Esophagus (tissue), 2 donors: Measurements from ENCODE around the gene GABRR1. TPM values are rescaled to one million over a fixed set of nuclear protein-coding genes. Genes with fewer than 3 reads are reported as not detected.
"Not testable (repeated sequence)": the region's sequence is repeated elsewhere in the genome, so short reads cannot be mapped to it uniquely, and the experiment has no call there.

ENCODE experiments used
- H3K27ac ChIP-seq, 2 donors: one replicate each; pipeline ENCODE4 v1.5.1; 2013; ENCODE audit warnings: low read depth in 2 of 2, mild to moderate bottlenecking in 2 of 2, inconsistent platforms in 1 of 2, low read length in 1 of 2, moderate library complexity in 1 of 2
- H3K27me3 ChIP-seq, 2 donors: one replicate each; pipeline ENCODE4 v1.6.1; 2013; ENCODE audit warnings: low read length in 2 of 2, control low read depth in 1 of 2, mild to moderate bottlenecking in 1 of 2; ENCODE audit not compliant: insufficient read depth in 2 of 2, control insufficient read depth in 1 of 2
- H3K36me3 ChIP-seq, 2 donors: one replicate each; pipeline ENCODE4 v1.6.1; 2013; ENCODE audit warnings: low read length in 1 of 2; ENCODE audit not compliant: control insufficient read depth in 2 of 2, insufficient read depth in 2 of 2
- H3K4me1 ChIP-seq, 2 donors: one replicate each; pipeline ENCODE4 v1.6.1; 2013; ENCODE audit warnings: low read length in 1 of 2; ENCODE audit not compliant: control insufficient read depth in 2 of 2, insufficient read depth in 2 of 2
- H3K4me3 ChIP-seq, 2 donors: one replicate each; pipeline ENCODE4 v1.5.1; 2013; ENCODE audit warnings: low read length in 2 of 2, mild to moderate bottlenecking in 2 of 2, low read depth in 1 of 2, moderate library complexity in 1 of 2
- H3K9me3 ChIP-seq, 2 donors: one replicate each; pipeline ENCODE4 v1.6.1; 2013; ENCODE audit warnings: mild to moderate bottlenecking in 2 of 2, low read depth in 1 of 2, low read length in 1 of 2, moderate library complexity in 1 of 2; ENCODE audit not compliant: control insufficient read depth in 2 of 2, insufficient read depth in 1 of 2
- WGBS, 2 donors: extraction: QIAGEN DNeasy Blood & Tissue Kit; methylation state at CpG; one replicate each; pipeline ENCODE4 v1.1.7; 2013; 5-methylcytosine and 5-hydroxymethylcytosine counted together
- polyA plus RNA-seq, 2 donors: library from polyadenylated mRNA; stranded (reverse); fragments of 200-250 nt; gene quantifications; one replicate each; pipeline ENCODE4 v1.2.3, GENCODE V29; 2013
- donor health status: healthy with polysubstance abuse.
- donor health status: Bipolar disorder and iron deficiency.

Gene GABRR1
- polyA plus RNA-seq, 2 donors, result 0.20 to 0.22 TPM

- no peaks in the 10 kb centered on the region for H3K9me3 ChIP-seq
- H3K36me3 ChIP-seq, result no peaks in the 10 kb centered on the region
- H3K27ac ChIP-seq, result no peak overlapping the region
- H3K4me3 ChIP-seq, result no peak overlapping the region
- H3K27me3 ChIP-seq, result no peaks in the 10 kb centered on the region
- H3K4me1 ChIP-seq, result no peaks in the 10 kb centered on the region
- WGBS, 2 donors, result 94 to 95% methylated on average over 10 of the region's 10 CpGs
Observed at GRCh38 chr6:89251976-89252375, 34.8 kb upstream of the GABRR1 start.

DNA sequence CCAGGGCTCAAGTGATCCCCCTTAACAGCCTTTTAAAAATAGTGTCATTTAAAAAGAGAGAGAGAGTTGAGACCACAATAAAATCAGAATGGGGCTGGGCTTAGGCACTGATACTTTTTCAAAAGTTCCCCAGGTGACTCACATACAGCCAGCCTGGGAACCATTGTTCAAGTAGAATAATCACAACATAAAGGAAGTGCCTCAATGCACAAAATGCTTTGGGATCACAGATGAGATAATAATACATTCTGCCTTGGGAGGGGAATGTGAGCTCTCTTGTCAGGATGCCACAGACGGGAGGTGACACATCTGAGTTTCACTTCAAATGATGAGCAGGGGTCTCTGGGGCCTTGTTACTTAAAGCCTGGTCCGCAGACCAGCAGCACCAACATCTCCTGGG is 34.0 kb upstream of the GABRR1 start:
- WGBS, 2 donors, result 67 to 75% methylated on average over 2 of the region's 2 CpGs
- no peak overlapping the region for H3K4me3 ChIP-seq
- H3K4me1 ChIP-seq, result no peaks in the 10 kb centered on the region
- no peak overlapping the region for H3K27ac ChIP-seq
- H3K9me3 ChIP-seq, result no peaks in the 10 kb centered on the region
- no peaks in the 10 kb centered on the region for H3K36me3 ChIP-seq
- H3K27me3 ChIP-seq, result no peaks in the 10 kb centered on the region

DNA sequence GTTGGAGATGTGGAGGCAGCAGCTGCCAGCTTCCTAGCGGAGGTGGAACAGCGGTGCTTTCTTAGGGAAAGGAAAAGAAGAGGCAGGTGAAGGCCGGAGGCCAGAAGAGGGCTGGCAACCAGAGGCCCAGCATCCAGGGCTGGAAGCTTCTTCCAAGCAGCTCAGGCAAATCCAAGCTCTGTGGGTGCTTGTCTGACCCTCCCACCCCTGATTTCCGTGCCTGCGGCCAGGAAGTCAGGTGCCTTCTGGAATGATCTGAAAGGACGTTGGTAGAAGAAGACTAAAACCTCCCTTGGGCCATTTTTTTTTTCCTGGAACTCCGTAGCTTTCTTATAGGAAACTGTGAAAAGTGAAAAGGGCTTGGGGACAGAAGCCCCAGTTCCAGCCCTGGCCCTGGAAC is 33.1 kb upstream of the GABRR1 start:
- WGBS, 2 donors, result 79 to 84% methylated on average over 7 of the region's 7 CpGs
- no peaks in the 10 kb centered on the region for H3K4me1 ChIP-seq
- no peaks in the 10 kb centered on the region for H3K9me3 ChIP-seq
- H3K27me3 ChIP-seq, result no peaks in the 10 kb centered on the region
- H3K27ac ChIP-seq, result no peak overlapping the region
- H3K36me3 ChIP-seq, result no peaks in the 10 kb centered on the region
- no peak overlapping the region for H3K4me3 ChIP-seq

DNA sequence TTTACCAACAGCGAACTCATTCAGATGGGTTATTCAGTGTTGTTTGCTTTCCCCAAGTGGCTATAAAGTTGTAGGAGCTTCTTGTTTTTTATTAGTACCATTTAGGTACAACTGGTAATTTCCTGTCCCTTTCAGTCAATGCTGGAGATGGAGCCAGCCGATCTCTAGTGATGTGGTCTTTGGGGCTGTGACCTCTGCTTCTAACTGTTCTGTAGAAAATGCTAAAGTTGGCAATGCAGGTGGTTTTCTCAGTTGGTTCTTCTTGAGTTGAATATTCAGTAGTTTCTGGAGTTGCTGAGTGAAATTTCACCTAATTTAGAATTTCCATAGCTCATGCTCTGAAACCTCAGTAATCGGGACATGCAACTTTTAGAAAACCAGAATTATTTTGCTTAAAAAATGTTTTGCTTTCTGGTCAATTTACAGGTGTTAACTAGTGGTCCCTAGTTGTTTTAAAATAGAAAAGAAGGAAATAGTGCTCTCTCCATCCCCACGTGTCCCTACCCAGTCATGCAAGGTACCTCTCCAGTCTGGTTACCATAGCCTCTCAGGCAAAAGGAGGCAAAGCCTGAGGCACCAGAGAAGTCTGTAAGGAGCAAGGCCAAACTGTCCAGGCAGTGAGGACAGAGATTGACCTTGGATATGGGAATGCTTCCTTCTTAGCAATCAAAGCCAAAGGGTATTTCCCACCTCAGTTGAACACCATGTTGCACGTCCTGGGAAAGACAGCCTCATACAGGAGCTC is 27.3 kb upstream of the GABRR1 start:
- no peaks in the 10 kb centered on the region for H3K27me3 ChIP-seq
- H3K9me3 ChIP-seq, result no peaks in the 10 kb centered on the region
- 74 to 76% methylated on average over 5 of the region's 5 CpGs for WGBS, 2 donors
- H3K4me3 ChIP-seq, result no peak overlapping the region
- no peaks in the 10 kb centered on the region for H3K36me3 ChIP-seq
- H3K4me1 ChIP-seq, result no peaks in the 10 kb centered on the region
- H3K27ac ChIP-seq, result no peak overlapping the region

- Histone ChIP-seq H3K36me3 (no peaks in the 10 kb centered on the region), H3K4me1 (no peaks in the 10 kb centered on the region), H3K27me3 (no peaks in the 10 kb centered on the region), H3K27ac (no peak overlapping the region), H3K9me3 (no peaks in the 10 kb centered on the region), H3K4me3 (no peak overlapping the region)
- WGBS, 2 donors, result 38% methylated on average over 1 of the region's 1 CpG
Observed at GRCh38 chr6:89243331-89243629, 26.1 kb upstream of the GABRR1 start.

DNA sequence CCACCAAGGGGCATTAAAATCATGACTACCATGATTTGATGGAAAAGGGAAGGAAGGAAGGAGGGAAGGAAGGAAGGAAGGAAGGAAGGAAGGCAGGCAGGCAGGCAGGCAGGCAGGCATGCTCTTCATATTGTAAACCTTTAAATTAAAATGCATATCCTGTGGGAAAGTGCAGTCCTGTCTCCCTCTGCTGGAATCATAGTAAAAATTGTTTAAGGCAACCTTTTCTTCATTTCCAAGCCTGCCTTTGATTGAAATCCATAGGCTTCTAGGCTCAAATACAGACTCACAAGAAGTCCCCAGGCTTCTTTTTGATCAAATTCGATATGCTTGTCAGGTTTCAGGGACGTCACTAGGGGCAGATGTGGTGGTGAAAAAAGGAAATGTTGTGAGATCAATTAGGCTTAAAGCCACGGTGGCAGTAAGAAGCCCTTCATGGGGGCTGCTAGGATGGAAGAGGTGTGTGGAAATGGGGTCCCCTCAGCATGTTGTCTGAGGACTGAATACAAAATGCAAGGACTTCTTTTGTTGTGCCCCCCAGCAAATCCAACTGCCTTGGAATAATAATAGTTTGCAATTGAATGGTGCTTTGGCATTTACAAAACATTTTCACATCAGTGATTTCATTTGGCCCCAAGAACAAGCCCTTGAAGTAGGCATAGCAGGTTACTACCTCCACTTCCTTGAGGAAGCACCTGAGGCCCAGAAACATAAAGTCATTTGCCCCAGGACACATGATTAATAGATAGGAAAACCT is 25.6 kb upstream of the GABRR1 start:
- Histone ChIP-seq H3K36me3 (no peaks in the 10 kb centered on the region), H3K4me1 (no peaks in the 10 kb centered on the region), H3K27me3 (no peaks in the 10 kb centered on the region), H3K9me3 (no peaks in the 10 kb centered on the region), H3K27ac (no peak overlapping the region), H3K4me3 (no peak overlapping the region)
- WGBS, 2 donors, result 16 to 19% methylated on average over 3 of the region's 3 CpGs

DNA sequence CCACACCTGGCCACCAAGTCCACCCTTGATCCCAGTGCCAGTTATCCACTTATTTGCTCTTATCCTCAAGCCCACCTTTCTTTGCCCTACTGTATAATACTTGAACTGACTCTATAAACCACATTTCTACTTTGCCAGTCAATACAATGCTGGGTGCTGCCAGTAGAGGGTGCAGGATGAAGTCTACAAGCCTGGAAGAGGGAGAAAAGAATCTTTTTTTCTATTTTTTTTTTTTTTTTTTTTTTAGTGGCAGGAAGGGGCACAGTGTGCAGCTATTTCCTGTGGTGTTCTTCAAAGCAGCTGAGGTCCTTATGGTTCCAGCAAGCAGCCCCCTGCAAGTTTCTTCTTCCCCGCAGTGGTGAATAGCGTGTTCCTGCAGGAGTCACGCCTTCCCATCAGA is 22.2 kb upstream of the GABRR1 start:
- no peaks in the 10 kb centered on the region for H3K36me3 ChIP-seq
- 83 to 86% methylated on average over 3 of the region's 3 CpGs for whole genome bisulfite sequencing, 2 donors
- H3K27ac ChIP-seq, result no peak overlapping the region
- H3K9me3 ChIP-seq, result no peaks in the 10 kb centered on the region
- no peaks in the 10 kb centered on the region for H3K4me1 ChIP-seq
- no peaks in the 10 kb centered on the region for H3K27me3 ChIP-seq
- H3K4me3 ChIP-seq, result no peak overlapping the region

- no peak overlapping the region for H3K27ac ChIP-seq
- H3K36me3 ChIP-seq, result no peaks in the 10 kb centered on the region
- no peaks in the 10 kb centered on the region for H3K9me3 ChIP-seq
- H3K4me3 ChIP-seq, result no peak overlapping the region
- no peaks in the 10 kb centered on the region for H3K27me3 ChIP-seq
- H3K4me1 ChIP-seq, result no peaks in the 10 kb centered on the region
Observed at GRCh38 chr6:89237158-89237557, 20.0 kb upstream of the GABRR1 start.

DNA sequence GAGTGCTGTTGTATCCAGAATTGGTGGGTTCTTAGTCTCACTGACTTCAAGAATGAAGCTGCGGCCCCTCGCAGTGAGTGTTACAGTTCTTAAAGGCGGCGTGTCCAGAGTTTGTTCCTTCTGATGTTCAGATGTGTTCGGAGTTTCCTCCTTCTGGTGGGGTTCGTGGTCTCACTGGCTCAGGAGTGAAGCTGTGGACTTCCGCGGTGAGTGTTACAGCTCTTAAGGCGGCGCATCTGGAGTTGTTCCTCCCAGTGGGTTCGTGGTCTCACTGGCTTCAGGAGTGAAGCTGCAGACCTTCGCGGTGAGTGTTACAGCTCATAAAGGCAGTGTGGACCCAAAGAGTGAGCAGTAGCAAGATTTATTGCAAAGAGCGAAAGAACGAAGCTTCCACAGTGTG is 16.4 kb upstream of the GABRR1 start:
- H3K36me3 ChIP-seq, H3K4me3 ChIP-seq, H3K27me3 ChIP-seq, H3K4me1 ChIP-seq, H3K27ac ChIP-seq, H3K9me3 ChIP-seq: not testable (repeated sequence)
- 80 to 88% methylated on average over 13 to 15 of the region's 15 CpGs for WGBS, 2 donors

- 58 to 73% methylated on average over 4 of the region's 4 CpGs for WGBS, 2 donors
- Histone ChIP-seq H3K9me3 (no peaks in the 10 kb centered on the region), H3K36me3 (no peaks in the 10 kb centered on the region), H3K4me3 (no peak overlapping the region), H3K4me1 (no peaks in the 10 kb centered on the region), H3K27me3 (peaks cover 0 to 2% of the 10 kb centered on the region in 2 donors), H3K27ac (no peak overlapping the region)
Observed at GRCh38 chr6:89222712-89223039, 5.5 kb upstream of the GABRR1 start.
